Mucosa of descending colon (tissue), 3 donors: ENCODE data around the gene THAP3. TPM values are rescaled to one million over a fixed set of nuclear protein-coding genes. Genes with fewer than 3 reads are reported as not detected.
A peak's percentile ranks its signal among the peaks of the same experiment; 100 is the strongest.

Source experiments
- ATAC-seq: fragments of 200-7000 bp; cut with Tn5 transposase; one replicate; pipeline ENCODE4 v1.9.1; 2020; ENCODE audit warnings: mild to moderate bottlenecking, moderate library complexity
- DNase-seq, 3 donors: peaks; one replicate each; pipeline ENCODE4 v3.0.0-alpha.2; 2020
- H3K36me3 ChIP-seq: fragments of 200-600 bp; one replicate; pipeline ENCODE4 v1.8.0; 2021; ENCODE audit warnings: low read depth, mild to moderate bottlenecking
- H3K4me1 ChIP-seq: fragments of 200-600 bp; one replicate; pipeline ENCODE4 v1.8.0; 2021; ENCODE audit warnings: low read depth, mild to moderate bottlenecking
- H3K4me3 ChIP-seq: fragments of 200-600 bp; one replicate; pipeline ENCODE4 v1.8.0; 2021; ENCODE audit warnings: mild to moderate bottlenecking
- H3K9me3 ChIP-seq: fragments of 200-600 bp; one replicate; pipeline ENCODE4 v1.8.0; 2021; ENCODE audit warnings: mild to moderate bottlenecking
- CTCF ChIP-seq: fragments of 200-600 bp; IDR thresholded peaks from one replicate; pipeline ENCODE4 v1.8.0; 2022; ENCODE audit warnings: antibody characterized with exemption, mild to moderate bottlenecking
- intact Hi-C, 2 donors: fragments of 100-400 bp; cut with DNase I in 1 of 2; cut with micrococcal nuclease in 1 of 2; formaldehyde crosslinking; loops; one replicate each; pipeline versions ENCODE4 v1.11.0 to v1.11.1; 2022; cut with DNase I, micrococcal nuclease
- total RNA-seq, 3 donors: library from RNA; stranded (reverse); fragmentation: NEBNext Ultra II Directional in 2 of 3; extraction: Animal tissue kit (Norgen Biotek cat#: 25700) in 2 of 3; gene quantifications; one replicate each; pipeline versions ENCODE4 v1.2.1 to v1.2.4, GENCODE V29; 2021 to 2023
- donor health status: DM: no; HTN: no; CAD: no; lungs with moderate emphysema.
- donor health status: DM: no; HTN: no; CAD: no.
- donor health status: DM: no; HTN: yes; CAD: no.

The THAP3 gene
- total RNA-seq, 3 donors from 2014 or later = 8.5 to 19.4 (median 13.7) TPM

GRCh38 chr1:6580119-6580592 is 44.5 kb upstream of the THAP3 start:
- peak overlapping the region; percentile 83 for H3K4me3 ChIP-seq
- H3K4me1 ChIP-seq = peaks cover 37% of the 10 kb centered on the region
- TF ChIP-seq CTCF = no peak
- DNase-seq (no peak), ATAC-seq (peak; percentile 44)
- intact Hi-C loops = no loop called here
- H3K36me3 ChIP-seq = no peaks in the 10 kb centered on the region
- H3K9me3 ChIP-seq = no peaks in the 10 kb centered on the region

GRCh38 chr1:6580593-6581409 is 43.9 kb upstream of the THAP3 start:
- Histone ChIP-seq H3K9me3 (no peaks in the 10 kb centered on the region), H3K36me3 (no peaks in the 10 kb centered on the region), H3K4me1 (peaks cover 37% of the 10 kb centered on the region), H3K4me3 (peak overlapping the region; percentile 83)
- DNase-seq (no peak), ATAC-seq (peak; percentile 2)
- intact Hi-C loops = no loop called here
- no peak for TF ChIP-seq CTCF

- H3K9me3 ChIP-seq = no peaks in the 10 kb centered on the region
- intact Hi-C loops = no loop called here
- H3K36me3 ChIP-seq = no peaks in the 10 kb centered on the region
- peaks cover 37% of the 10 kb centered on the region for H3K4me1 ChIP-seq
- no peak for TF ChIP-seq CTCF
- ATAC-seq (peak; percentile 19), DNase-seq (peak in 1 of 3 donors; percentile 46)
- no peak overlapping the region for H3K4me3 ChIP-seq
Observed at GRCh38 chr1:6581561-6582305, 42.9 kb upstream of the THAP3 start.

GRCh38 chr1:6582370-6582769 is 42.3 kb upstream of the THAP3 start:
- H3K4me1 ChIP-seq = peaks cover 37% of the 10 kb centered on the region
- no peak overlapping the region for H3K4me3 ChIP-seq
- TF ChIP-seq CTCF = no peak
- intact Hi-C loops = no loop called here
- H3K36me3 ChIP-seq = no peaks in the 10 kb centered on the region
- DNase-seq (peak; percentile 78 to 98 (median 82)), ATAC-seq (peak; percentile 74)
- no peaks in the 10 kb centered on the region for H3K9me3 ChIP-seq

- ATAC-seq = no peak
- Histone ChIP-seq H3K9me3 (no peaks in the 10 kb centered on the region), H3K36me3 (no peaks in the 10 kb centered on the region), H3K4me1 (peaks cover 33% of the 10 kb centered on the region), H3K4me3 (no peak overlapping the region)
- intact Hi-C loops = no loop called here
- no peak for DNase-seq
- TF ChIP-seq CTCF = no peak
Observed at GRCh38 chr1:6584126-6585080, 40.3 kb upstream of the THAP3 start.
